A549 (cell line): Measurements from ENCODE around the gene E4F1. TPM values are rescaled to one million over a fixed set of nuclear protein-coding genes. Genes with fewer than 3 reads are reported as not detected.

Source experiments
- ATAC-seq, 2 experiments: fragments of 200-7000 bp in 1 of 2; fragments of >200 bp in 1 of 2; cut with Nextera tagmentation in 1 of 2; cut with Tn5 transposase in 1 of 2; 3 replicates each; pipeline versions ENCODE4 v1.8.0 to v1.9.1; 2018 to 2020; ENCODE audit warnings: mild to moderate bottlenecking in 1 of 2, moderate library complexity in 1 of 2
- CTCF ChIA-PET: fragments of 300-600 bp; sonication (Branson Sonifier 250); formaldehyde crosslinking; extraction: SDS; loops from one replicate; lab custom pipeline; 2021; ENCODE audit warnings: antibody characterized with exemption, inconsistent platforms; lab: Yijun Ruan, JAX
- POLR2A ChIA-PET: fragments of 350-600 bp; formaldehyde crosslinking; extraction: SDS; loops from one replicate; lab custom pipeline; 2021; ENCODE audit warnings: antibody characterized with exemption, inconsistent platforms; lab: Yijun Ruan, JAX
- DNase-seq, 2 experiments: peaks; one replicate each; pipeline versions ENCODE4 v3.0.0 to v3.0.0-alpha.2; 2011 to 2016; ENCODE audit warnings: low read depth in 1 of 2, low spot score in 1 of 2
- FAIRE-seq: peaks from 2 replicates; lab custom pipeline; 2011; peaks lifted over from hg19 to GRCh38; lab: Jason Lieb, UNC
- H3K27ac ChIP-seq, 2 experiments: fragments of >200 bp; sonication (Bioruptor Twin); formaldehyde crosslinking; 3 replicates each; pipeline ENCODE4 v1.5.1; 2016 to 2017
- H3K4me1 ChIP-seq: fragments of >200 bp; sonication (Bioruptor Twin); formaldehyde crosslinking; 3 replicates; pipeline ENCODE4 v1.6.1; 2016
- H3K4me2 ChIP-seq: fragments of >200 bp; sonication (Bioruptor Twin); formaldehyde crosslinking; 3 replicates; pipeline ENCODE4 v1.6.1; 2016
- H3K4me3 ChIP-seq: fragments of >200 bp; sonication (Bioruptor Twin); formaldehyde crosslinking; 3 replicates; pipeline ENCODE4 v1.5.1; 2016
- H3K9me3 ChIP-seq: fragments of >200 bp; sonication (Bioruptor Twin); formaldehyde crosslinking; 3 replicates; pipeline ENCODE4 v1.6.1; 2016
- CBX2 ChIP-seq: fragments of 200-600 bp; sonication (generic); IDR thresholded peaks from 2 replicates; pipeline ENCODE4 v1.6.1; 2016; ENCODE audit warnings: low read depth, mild to moderate bottlenecking, borderline replicate concordance
- CEBPB ChIP-seq, 2 experiments: fragments of >200 bp in 1 of 2; sonication (Bioruptor Twin) in 1 of 2; formaldehyde crosslinking in 1 of 2; IDR thresholded peaks; 2 replicates each; pipeline ENCODE4 v1.6.1; 2012 to 2016
- CHD4 ChIP-seq: fragments of 200-600 bp; sonication (generic); IDR thresholded peaks from 2 replicates; pipeline ENCODE4 v1.6.1; 2016; ENCODE audit warnings: antibody characterized with exemption, mild to moderate bottlenecking, borderline replicate concordance
- EP300 ChIP-seq, 2 experiments: fragments of >200 bp; sonication (Bioruptor Twin); formaldehyde crosslinking; IDR thresholded peaks; 2 replicates in 1 of 2; 3 replicates in 1 of 2; pipeline ENCODE4 v1.6.1; 2016 to 2017
- FOSB ChIP-seq: fragments of 250-450 bp; sonication (Bioruptor Pico); IDR thresholded peaks from 2 replicates; pipeline ENCODE4 v1.5.0; 2020; ENCODE audit warnings: mild to moderate bottlenecking, moderate library complexity
- FOSL2 ChIP-seq, 2 experiments: fragments of 450-650 bp in 1 of 2; fragments of >200 bp in 1 of 2; sonication (Bioruptor Twin) in 1 of 2; formaldehyde crosslinking; IDR thresholded peaks; 2 replicates each; pipeline versions ENCODE4 v1.5.0 to v1.6.1; 2016 to 2020; ENCODE audit warnings: mild to moderate bottlenecking in 1 of 2, moderate library complexity in 1 of 2
- FOXS1 ChIP-seq: fragments of 250-450 bp; sonication (Bioruptor Pico); IDR thresholded peaks from 2 replicates; pipeline ENCODE4 v1.5.0; 2020; ENCODE audit warnings: mild to moderate bottlenecking, moderate library complexity
- GATA3 ChIP-seq: IDR thresholded peaks from 2 replicates; pipeline ENCODE4 v1.6.1; 2012; ENCODE audit warnings: borderline replicate concordance
- JUN ChIP-seq, 2 experiments: fragments of >200 bp; sonication (Bioruptor Twin); formaldehyde crosslinking; IDR thresholded peaks; 2 replicates in 1 of 2; 3 replicates in 1 of 2; pipeline ENCODE4 v1.6.1; 2016 to 2017
- JUNB ChIP-seq: fragments of >200 bp; sonication (Bioruptor Twin); formaldehyde crosslinking; IDR thresholded peaks from 2 replicates; pipeline ENCODE4 v1.6.1; 2016
- KDM1A ChIP-seq: fragments of 200-600 bp; sonication (generic); IDR thresholded peaks from 2 replicates; pipeline ENCODE4 v1.6.1; 2016; ENCODE audit warnings: low read depth, mild to moderate bottlenecking
- MAFK ChIP-seq: fragments of 450-650 bp; IDR thresholded peaks from 2 replicates; pipeline ENCODE4 v1.6.1; 2014; ENCODE audit not compliant: partially characterized antibody
- MYC ChIP-seq: IDR thresholded peaks from 2 replicates; pipeline ENCODE4 v1.6.1; 2012; ENCODE audit warnings: mild to moderate bottlenecking, inconsistent platforms, low read length, improper control_type of control experiment, borderline replicate concordance
- NPAS2 ChIP-seq: fragments of 250-450 bp; sonication (Bioruptor Pico); IDR thresholded peaks from 2 replicates; pipeline ENCODE4 v1.8.0; 2022; ENCODE audit warnings: mild to moderate bottlenecking, moderate library complexity, borderline replicate concordance
- PHF8 ChIP-seq: fragments of 200-600 bp; sonication (generic); IDR thresholded peaks from 2 replicates; pipeline ENCODE4 v1.6.1; 2016; ENCODE audit warnings: low read depth, mild to moderate bottlenecking, antibody characterized with exemption, moderate library complexity, borderline replicate concordance
- POLR2A ChIP-seq: IDR thresholded peaks from 2 replicates; pipeline ENCODE4 v1.6.1; 2012; ENCODE audit warnings: mild to moderate bottlenecking, low read length
- RARB ChIP-seq: fragments of 250-450 bp; sonication (Bioruptor Pico); IDR thresholded peaks from 2 replicates; pipeline ENCODE4 v1.8.0; 2021; ENCODE audit warnings: mild to moderate bottlenecking, moderate library complexity
- RCOR1 ChIP-seq: fragments of 150-350 bp; IDR thresholded peaks from 2 replicates; pipeline ENCODE4 v1.6.1; 2014; ENCODE audit warnings: antibody characterized with exemption, low read length, low read depth
- RFX5 ChIP-seq: fragments of 450-650 bp; IDR thresholded peaks from 2 replicates; pipeline ENCODE4 v1.7.1; 2014; ENCODE audit warnings: antibody characterized with exemption, mild to moderate bottlenecking, moderate library complexity
- RNF2 ChIP-seq: fragments of 200-600 bp; sonication (generic); IDR thresholded peaks from 2 replicates; pipeline ENCODE4 v1.6.1; 2016; ENCODE audit warnings: low read depth, mild to moderate bottlenecking, antibody characterized with exemption, moderate library complexity, borderline replicate concordance
- SMC3 ChIP-seq: fragments of >200 bp; sonication (Bioruptor Twin); formaldehyde crosslinking; IDR thresholded peaks from 3 replicates; pipeline ENCODE4 v1.6.1; 2018; ENCODE audit warnings: inconsistent platforms
- TP53 ChIP-seq: fragments of 250-450 bp; sonication (Bioruptor Pico); IDR thresholded peaks from 2 replicates; pipeline ENCODE4 v1.5.0; 2021; ENCODE audit warnings: mild to moderate bottlenecking, moderate library complexity
- ZSCAN20 ChIP-seq: fragments of 250-450 bp; sonication (Bioruptor Pico); IDR thresholded peaks from 2 replicates; pipeline ENCODE4 v1.8.0; 2022; ENCODE audit warnings: mild to moderate bottlenecking, moderate library complexity
- WGBS: methylation state at CpG from one replicate; pipeline ENCODE4 v1.1.6; 2017; ENCODE audit errors: missing lambda C conversion rate; 5-methylcytosine and 5-hydroxymethylcytosine counted together
- polyA minus RNA-seq: library from RNA; depleted of rRNA, polyadenylated mRNA; stranded (reverse); fragments of >200 nt; gene quantifications from 2 replicates; pipeline ENCODE4 v1.2.3, GENCODE V29; 2011; rRNA and poly(A)+ RNA removed
- polyA plus RNA-seq, 4 experiments: library from polyadenylated mRNA; depleted of rRNA in 3 of 4; stranded (reverse); fragments of >200 nt; fragmentation: RNase III in 1 of 4; extraction: RNeasy Plus Mini Kit Qiagen cat#74134 plus additional on column Dnase treatment in 1 of 4; gene quantifications; 2 replicates in 3 of 4; 3 replicates in 1 of 4; pipeline ENCODE4 v1.2.3, GENCODE V29; 2011 to 2017
- TF ChIP-seq, protein P1 (sequence below): fragments of >200 bp; sonication (Bioruptor Twin); formaldehyde crosslinking; IDR thresholded peaks from 3 replicates; pipeline ENCODE4 v1.6.1; 2016
- TF ChIP-seq, protein P2 (sequence below): fragments of 200-600 bp; sonication (generic); IDR thresholded peaks from 2 replicates; pipeline ENCODE4 v1.6.1; 2016; ENCODE audit warnings: antibody characterized with exemption, mild to moderate bottlenecking, moderate library complexity
- TF ChIP-seq, protein P3 (sequence below): IDR thresholded peaks from 2 replicates; pipeline ENCODE4 v1.6.1; 2012
- TF ChIP-seq, protein P4 (sequence below): IDR thresholded peaks from 2 replicates; pipeline ENCODE4 v1.6.1; 2012
- TF ChIP-seq, protein P5 (sequence below): fragments of 250-450 bp; sonication (Bioruptor Pico); IDR thresholded peaks from 2 replicates; pipeline ENCODE4 v1.5.0; 2021; ENCODE audit warnings: mild to moderate bottlenecking, moderate library complexity, borderline replicate concordance

The E4F1 gene, protein sequence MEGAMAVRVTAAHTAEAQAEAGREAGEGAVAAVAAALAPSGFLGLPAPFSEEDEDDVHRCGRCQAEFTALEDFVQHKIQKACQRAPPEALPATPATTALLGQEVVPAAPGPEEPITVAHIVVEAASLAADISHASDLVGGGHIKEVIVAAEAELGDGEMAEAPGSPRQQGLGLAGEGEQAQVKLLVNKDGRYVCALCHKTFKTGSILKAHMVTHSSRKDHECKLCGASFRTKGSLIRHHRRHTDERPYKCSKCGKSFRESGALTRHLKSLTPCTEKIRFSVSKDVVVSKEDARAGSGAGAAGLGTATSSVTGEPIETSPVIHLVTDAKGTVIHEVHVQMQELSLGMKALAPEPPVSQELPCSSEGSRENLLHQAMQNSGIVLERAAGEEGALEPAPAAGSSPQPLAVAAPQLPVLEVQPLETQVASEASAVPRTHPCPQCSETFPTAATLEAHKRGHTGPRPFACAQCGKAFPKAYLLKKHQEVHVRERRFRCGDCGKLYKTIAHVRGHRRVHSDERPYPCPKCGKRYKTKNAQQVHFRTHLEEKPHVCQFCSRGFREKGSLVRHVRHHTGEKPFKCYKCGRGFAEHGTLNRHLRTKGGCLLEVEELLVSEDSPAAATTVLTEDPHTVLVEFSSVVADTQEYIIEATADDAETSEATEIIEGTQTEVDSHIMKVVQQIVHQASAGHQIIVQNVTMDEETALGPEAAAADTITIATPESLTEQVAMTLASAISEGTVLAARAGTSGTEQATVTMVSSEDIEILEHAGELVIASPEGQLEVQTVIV
- polyA plus RNA-seq (2011; rRNA removed), result 10.4 and 11.0 TPM in 2 replicates
- polyA plus RNA-seq (2012; cell fraction: cytosol; rRNA removed), result 39.5 and 43.4 TPM in 2 replicates
- 164 and 278 TPM in 2 replicates for polyA plus RNA-seq (2012; cell fraction: nucleus; rRNA removed)
- polyA plus RNA-seq (2017; fragmentation: RNase III; extraction: RNeasy Plus Mini Kit Qiagen cat#74134 plus additional on column Dnase treatment), result 22.0 to 24.4 TPM (median 23.3 TPM) in 3 replicates
- polyA minus RNA-seq, result 7.4 and 9.8 TPM in 2 replicates

DNA sequence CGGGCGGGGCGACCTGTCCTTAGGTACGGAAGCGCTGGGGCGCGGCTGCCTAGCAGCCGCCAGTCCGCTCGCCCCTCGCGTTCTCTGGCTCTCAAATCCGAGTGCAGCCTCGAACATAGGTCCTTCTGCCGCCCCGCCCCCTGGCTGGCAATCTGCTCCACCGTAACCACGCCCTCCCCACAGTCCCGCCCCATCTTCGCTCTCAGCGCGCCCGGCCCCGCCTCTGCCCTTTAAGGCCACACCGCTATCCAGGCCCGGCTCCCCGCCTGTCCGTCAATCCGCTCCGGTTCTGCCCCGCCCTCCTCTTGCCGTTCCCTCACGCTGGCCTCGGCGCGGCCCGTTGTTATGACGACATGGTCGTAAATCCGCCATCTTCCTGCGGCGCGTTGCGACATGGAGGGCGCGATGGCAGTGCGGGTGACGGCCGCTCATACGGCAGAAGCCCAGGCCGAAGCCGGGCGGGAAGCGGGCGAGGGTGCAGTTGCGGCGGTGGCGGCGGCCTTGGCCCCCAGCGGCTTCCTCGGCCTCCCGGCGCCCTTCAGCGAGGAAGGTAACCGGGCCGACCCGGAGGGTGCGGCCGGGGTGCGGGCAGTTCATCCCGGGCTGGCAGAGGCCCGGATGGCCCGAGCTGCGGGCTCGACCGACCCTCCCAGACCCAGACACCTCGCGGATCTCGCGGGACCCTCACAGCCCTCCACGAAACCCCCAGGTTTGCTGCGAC, at the start of gene E4F1:
Gene E4F1, plus strand, starts transcription at position 371 of the 721 bp plus-strand sequence. Its CDS starts 23 bp downstream, at position 394.
- peak; percentile 95 for ATAC-seq
- peak; percentile 97 to 100 for DNase-seq
- ChIA-PET POLR2A (no interaction called here), CTCF (interaction anchor here (0.9 to 1.5 kb wide), 2 partner anchors 29 to 48 kb away, joined by 3 read pairs; partner anchors contain the start of gene ECI1)
- 2% methylated on average over 52 of the region's 82 CpGs for WGBS
- Histone ChIP-seq H3K4me2 (peak within 1 kb of the TSS; percentile 99), H3K4me1 (peaks cover 25% of the 10 kb centered on the region), H3K4me3 (peak within 1 kb of the TSS; percentile 98), H3K9me3 (no peaks in the 10 kb centered on the region), H3K27ac (peak within 1 kb of the TSS; percentile 96 to 97)
- FAIRE-seq, result no peak
- TF ChIP-seq, protein P1, sequence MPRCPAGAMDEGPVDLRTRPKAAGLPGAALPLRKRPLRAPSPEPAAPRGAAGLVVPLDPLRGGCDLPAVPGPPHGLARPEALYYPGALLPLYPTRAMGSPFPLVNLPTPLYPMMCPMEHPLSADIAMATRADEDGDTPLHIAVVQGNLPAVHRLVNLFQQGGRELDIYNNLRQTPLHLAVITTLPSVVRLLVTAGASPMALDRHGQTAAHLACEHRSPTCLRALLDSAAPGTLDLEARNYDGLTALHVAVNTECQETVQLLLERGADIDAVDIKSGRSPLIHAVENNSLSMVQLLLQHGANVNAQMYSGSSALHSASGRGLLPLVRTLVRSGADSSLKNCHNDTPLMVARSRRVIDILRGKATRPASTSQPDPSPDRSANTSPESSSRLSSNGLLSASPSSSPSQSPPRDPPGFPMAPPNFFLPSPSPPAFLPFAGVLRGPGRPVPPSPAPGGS, result peak; percentile 88
- peak; percentile 56; the same call in 1 of the 2 replicates for TF ChIP-seq MYC
- peak; percentile 24 to 71; a peak in 2 of 5 replicates for TF ChIP-seq JUN (IDR thresholded peaks at IDR 0.05)
- TF ChIP-seq NPAS2 (CRISPR knock-in tag), result no peak
- no peak for TF ChIP-seq KDM1A
- TF ChIP-seq SMC3, result no peak
- TF ChIP-seq RNF2, result no peak
- TF ChIP-seq, protein P2, sequence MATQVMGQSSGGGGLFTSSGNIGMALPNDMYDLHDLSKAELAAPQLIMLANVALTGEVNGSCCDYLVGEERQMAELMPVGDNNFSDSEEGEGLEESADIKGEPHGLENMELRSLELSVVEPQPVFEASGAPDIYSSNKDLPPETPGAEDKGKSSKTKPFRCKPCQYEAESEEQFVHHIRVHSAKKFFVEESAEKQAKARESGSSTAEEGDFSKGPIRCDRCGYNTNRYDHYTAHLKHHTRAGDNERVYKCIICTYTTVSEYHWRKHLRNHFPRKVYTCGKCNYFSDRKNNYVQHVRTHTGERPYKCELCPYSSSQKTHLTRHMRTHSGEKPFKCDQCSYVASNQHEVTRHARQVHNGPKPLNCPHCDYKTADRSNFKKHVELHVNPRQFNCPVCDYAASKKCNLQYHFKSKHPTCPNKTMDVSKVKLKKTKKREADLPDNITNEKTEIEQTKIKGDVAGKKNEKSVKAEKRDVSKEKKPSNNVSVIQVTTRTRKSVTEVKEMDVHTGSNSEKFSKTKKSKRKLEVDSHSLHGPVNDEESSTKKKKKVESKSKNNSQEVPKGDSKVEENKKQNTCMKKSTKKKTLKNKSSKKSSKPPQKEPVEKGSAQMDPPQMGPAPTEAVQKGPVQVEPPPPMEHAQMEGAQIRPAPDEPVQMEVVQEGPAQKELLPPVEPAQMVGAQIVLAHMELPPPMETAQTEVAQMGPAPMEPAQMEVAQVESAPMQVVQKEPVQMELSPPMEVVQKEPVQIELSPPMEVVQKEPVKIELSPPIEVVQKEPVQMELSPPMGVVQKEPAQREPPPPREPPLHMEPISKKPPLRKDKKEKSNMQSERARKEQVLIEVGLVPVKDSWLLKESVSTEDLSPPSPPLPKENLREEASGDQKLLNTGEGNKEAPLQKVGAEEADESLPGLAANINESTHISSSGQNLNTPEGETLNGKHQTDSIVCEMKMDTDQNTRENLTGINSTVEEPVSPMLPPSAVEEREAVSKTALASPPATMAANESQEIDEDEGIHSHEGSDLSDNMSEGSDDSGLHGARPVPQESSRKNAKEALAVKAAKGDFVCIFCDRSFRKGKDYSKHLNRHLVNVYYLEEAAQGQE, result peak; percentile 73
- no peak for TF ChIP-seq CHD4
- peak; percentile 95 for TF ChIP-seq POLR2A
- TF ChIP-seq RFX5, result no peak
- no peak for TF ChIP-seq TP53
- TF ChIP-seq FOSB (CRISPR knock-in tag), result no peak
- no peak for TF ChIP-seq JUNB
- TF ChIP-seq FOXS1 (CRISPR knock-in tag), result 0 out of 2 replicates have a peak, but pooled peaks have one; percentile 7
- TF ChIP-seq PHF8, result peak; percentile 96; the same call in 1 of the 2 replicates
- TF ChIP-seq RCOR1, result no peak
- TF ChIP-seq, protein P3, sequence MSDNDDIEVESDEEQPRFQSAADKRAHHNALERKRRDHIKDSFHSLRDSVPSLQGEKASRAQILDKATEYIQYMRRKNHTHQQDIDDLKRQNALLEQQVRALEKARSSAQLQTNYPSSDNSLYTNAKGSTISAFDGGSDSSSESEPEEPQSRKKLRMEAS, result peak; percentile 90
- TF ChIP-seq EP300 (IDR thresholded peaks at IDR 0.05), result no peak
- 0 out of 2 replicates have a peak, but pooled peaks have one; percentile 39 for TF ChIP-seq GATA3
- TF ChIP-seq MAFK, result no peak
- no peak for TF ChIP-seq CBX2
- peak; percentile 69 to 93 for TF ChIP-seq CEBPB (IDR thresholded peaks at IDR 0.05)
- TF ChIP-seq, protein P4, sequence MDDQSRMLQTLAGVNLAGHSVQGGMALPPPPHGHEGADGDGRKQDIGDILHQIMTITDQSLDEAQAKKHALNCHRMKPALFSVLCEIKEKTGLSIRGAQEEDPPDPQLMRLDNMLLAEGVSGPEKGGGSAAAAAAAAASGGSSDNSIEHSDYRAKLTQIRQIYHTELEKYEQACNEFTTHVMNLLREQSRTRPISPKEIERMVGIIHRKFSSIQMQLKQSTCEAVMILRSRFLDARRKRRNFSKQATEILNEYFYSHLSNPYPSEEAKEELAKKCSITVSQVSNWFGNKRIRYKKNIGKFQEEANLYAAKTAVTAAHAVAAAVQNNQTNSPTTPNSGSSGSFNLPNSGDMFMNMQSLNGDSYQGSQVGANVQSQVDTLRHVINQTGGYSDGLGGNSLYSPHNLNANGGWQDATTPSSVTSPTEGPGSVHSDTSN, result peak; percentile 93
- TF ChIP-seq RARB, result no peak
- TF ChIP-seq, protein P5, sequence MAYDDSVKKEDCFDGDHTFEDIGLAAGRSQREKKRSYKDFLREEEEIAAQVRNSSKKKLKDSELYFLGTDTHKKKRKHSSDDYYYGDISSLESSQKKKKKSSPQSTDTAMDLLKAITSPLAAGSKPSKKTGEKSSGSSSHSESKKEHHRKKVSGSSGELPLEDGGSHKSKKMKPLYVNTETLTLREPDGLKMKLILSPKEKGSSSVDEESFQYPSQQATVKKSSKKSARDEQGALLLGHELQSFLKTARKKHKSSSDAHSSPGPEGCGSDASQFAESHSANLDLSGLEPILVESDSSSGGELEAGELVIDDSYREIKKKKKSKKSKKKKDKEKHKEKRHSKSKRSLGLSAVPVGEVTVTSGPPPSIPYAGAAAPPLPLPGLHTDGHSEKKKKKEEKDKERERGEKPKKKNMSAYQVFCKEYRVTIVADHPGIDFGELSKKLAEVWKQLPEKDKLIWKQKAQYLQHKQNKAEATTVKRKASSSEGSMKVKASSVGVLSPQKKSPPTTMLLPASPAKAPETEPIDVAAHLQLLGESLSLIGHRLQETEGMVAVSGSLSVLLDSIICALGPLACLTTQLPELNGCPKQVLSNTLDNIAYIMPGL (CRISPR knock-in tag), result no peak
- TF ChIP-seq ZSCAN20 (CRISPR knock-in tag), result no peak
- TF ChIP-seq FOSL2 (IDR thresholded peaks at IDR 0.05), result no peak
- no peak for TF ChIP-seq FOSL2 (CRISPR knock-in tag; IDR thresholded peaks at IDR 0.05)
